NK-92 treated with Interleukin-12 subunit alpha and Interleukin-12 subunit beta, amount 100 ng/mL, for 24 hours (cell line): ENCODE results near the gene PLA2G12A.

ENCODE experiments used
- DNase-seq: peaks from one replicate; lab custom pipeline; 2025; lab: John Stamatoyannopoulos, UW

Gene PLA2G12A

GRCh38 chr4:109729718-109730618, at the start of gene PLA2G12A:
TSS of gene PLA2G12A (minus strand) at chr4:109730070. CDS start at chr4:109729809, 261 bp downstream.
- peak; percentile 16 for DNase-seq

- DNase-seq: no peak
These were observed 35.0 kb upstream of the PLA2G12A start for GRCh38 chr4:109764789-109765402.

GRCh38 chr4:109764376-109764775, 34.5 kb upstream of the PLA2G12A start:
- no peak for DNase-seq

- no peak for DNase-seq
These were observed 30.8 kb upstream of the PLA2G12A start for GRCh38 chr4:109760682-109761081.

- DNase-seq: no peak
These were observed 25.8 kb upstream of the PLA2G12A start for GRCh38 chr4:109755656-109756055.

- no peak for DNase-seq
These were observed 24.4 kb upstream of the PLA2G12A start for GRCh38 chr4:109754093-109754857.

GRCh38 chr4:109752525-109752924, 22.7 kb upstream of the PLA2G12A start:
- DNase-seq: no peak

- DNase-seq: no peak
These were observed 22.0 kb upstream of the PLA2G12A start for GRCh38 chr4:109751852-109752251.

GRCh38 chr4:109750652-109751244, 20.9 kb upstream of the PLA2G12A start:
- no peak for DNase-seq

GRCh38 chr4:109749388-109750082, 19.7 kb upstream of the PLA2G12A start:
- DNase-seq: no peak

- DNase-seq: no peak
These were observed 18.2 kb upstream of the PLA2G12A start for GRCh38 chr4:109748114-109748513.

- no peak for DNase-seq
These were observed 16.9 kb upstream of the PLA2G12A start for GRCh38 chr4:109746728-109747127.

GRCh38 chr4:109745830-109746229, 16.0 kb upstream of the PLA2G12A start:
- no peak for DNase-seq

- no peak for DNase-seq
These were observed 9.7 kb upstream of the PLA2G12A start for GRCh38 chr4:109739547-109739946.

GRCh38 chr4:109738104-109738872, 8.4 kb upstream of the PLA2G12A start:
- DNase-seq: no peak

- DNase-seq: no peak
These were observed 5.9 kb upstream of the PLA2G12A start for GRCh38 chr4:109735566-109736365.

GRCh38 chr4:109733728-109734127, 3.9 kb upstream of the PLA2G12A start:
- no peak for DNase-seq

GRCh38 chr4:109730619-109731545, 1.0 kb upstream of the PLA2G12A start:
- no peak for DNase-seq
